Pancreas (tissue), 10 donors: ENCODE measurements around the gene ATP8A2. TPM values are rescaled to one million over a fixed set of nuclear protein-coding genes. Genes with fewer than 3 reads are reported as not detected.

Source experiments
- ATAC-seq, 4 donors: fragments of 200-7000 bp; cut with Tn5 transposase; one replicate each; pipeline versions ENCODE4 v1.8.0 to v1.9.1; 2020; ENCODE audit warnings: mild to moderate bottlenecking in 4 of 4, moderate library complexity in 4 of 4
- DNase-seq, 6 donors: peaks; one replicate each; pipeline ENCODE4 v3.0.0-alpha.2; 2020
- FAIRE-seq: peaks from 2 replicates; lab custom pipeline; 2012; peaks lifted over from hg19 to GRCh38; lab: Jason Lieb, UNC
- H3K27ac ChIP-seq, 4 donors: fragments of 200-600 bp; sonication (generic); 1 replicate in 3 of 4; 2 replicates in 1 of 4; pipeline versions ENCODE4 v1.5.0 to v1.8.0; 2020
- H3K27me3 ChIP-seq, 4 donors: fragments of 200-600 bp; one replicate each; pipeline ENCODE4 v1.8.0; 2021
- H3K36me3 ChIP-seq, 3 donors: fragments of 200-600 bp; sonication (generic) in 1 of 3; one replicate each; pipeline versions ENCODE4 v1.5.0 to v1.8.0; 2020 to 2021
- H3K4me1 ChIP-seq, 3 donors: fragments of 200-600 bp; one replicate each; pipeline ENCODE4 v1.8.0; 2021
- H3K4me3 ChIP-seq, 4 donors: fragments of 200-600 bp; sonication (generic) in 2 of 4; one replicate each; pipeline versions ENCODE4 v1.5.0 to v1.8.0; 2020 to 2021
- H3K9me3 ChIP-seq, 4 donors: fragments of 200-600 bp; one replicate each; pipeline ENCODE4 v1.8.0; 2021
- CTCF ChIP-seq, 4 donors: fragments of 200-600 bp; sonication (generic) in 3 of 4; IDR thresholded peaks; one replicate each; pipeline versions ENCODE4 v1.5.0 to v1.8.0; 2021; ENCODE audit warnings: antibody characterized with exemption in 4 of 4
- WGBS, 2 donors: extraction: QIAGEN DNeasy Blood & Tissue Kit; methylation state at CpG; one replicate each; pipeline ENCODE4 v1.1.7; 2013; 5-methylcytosine and 5-hydroxymethylcytosine counted together
- intact Hi-C, 3 donors: fragments of 100-400 bp; cut with DNase I; formaldehyde crosslinking; loops; one replicate each; pipeline versions ENCODE4 v1.11.1 to v1.14.2; 2022
- polyA plus RNA-seq, 2 donors: library from polyadenylated mRNA; stranded (reverse); fragments of 200-250 nt; gene quantifications; one replicate each; pipeline ENCODE4 v1.2.3, GENCODE V29; 2013
- total RNA-seq, 6 donors: library from RNA; stranded (reverse); fragmentation: NEBNext Ultra II Directional in 4 of 6; extraction: Animal tissue kit (Norgen Biotek cat#: 25700) in 4 of 6; gene quantifications; one replicate each; pipeline versions ENCODE4 v1.2.1 to v1.2.4, GENCODE V29; 2021 to 2023
- donor health status: healthy with polysubstance abuse.
- donor health status: DM: no; HTN: no; CAD: no; lungs with moderate emphysema.
- donor health status: DM: no; HTN: no; CAD: no.
- donor health status: control.
- donor health status: control.
- donor health status: Bipolar disorder and iron deficiency.
- donor health status: DM: yes; HTN: yes; CAD: no.
- donor health status: DM: no; HTN: no; CAD: no.
- donor health status: DM: no; HTN: no; CAD: no.
- donor health status: DM: yes; HTN: yes; CAD: no.

Gene ATP8A2
- total and polyA plus RNA-seq, 8 donors, result 0.04 to 0.28 (median 0.14) TPM

- no peak overlapping the region for H3K27ac ChIP-seq
- TF ChIP-seq CTCF (IDR thresholded peaks at IDR 0.05), result no peak
- intact Hi-C loops, result no loop called here
- H3K36me3 ChIP-seq, result no peaks in the 10 kb centered on the region
- FAIRE-seq (no peak), ATAC-seq (no peak), DNase-seq (no peak)
- 77 to 81% methylated on average over 7 of the region's 7 CpGs for WGBS, 2 donors
- H3K4me1 ChIP-seq, result no peaks in the 10 kb centered on the region
- H3K9me3 ChIP-seq, result no peaks in the 10 kb centered on the region
- no peak overlapping the region for H3K4me3 ChIP-seq
- H3K27me3 ChIP-seq, result no peaks in the 10 kb centered on the region
Measured at GRCh38 chr13:25630329-25630900, 258.6 kb downstream of the ATP8A2 start.

- H3K27ac ChIP-seq, result no peak overlapping the region
- 64 to 73% methylated on average over 8 of the region's 8 CpGs for WGBS, 2 donors
- no peak for ATAC-seq
Measured at GRCh38 chr13:25632166-25632888, 260.6 kb downstream of the ATP8A2 start.

GRCh38 chr13:25633093-25633492, 261.3 kb downstream of the ATP8A2 start:
- WGBS, 2 donors, result 38 to 56% methylated on average over 5 of the region's 5 CpGs
- intact Hi-C loops, result no loop called here
- ATAC-seq (no peak), DNase-seq (no peak), FAIRE-seq (no peak)
- Histone ChIP-seq H3K27me3 (no peaks in the 10 kb centered on the region), H3K4me1 (no peaks in the 10 kb centered on the region), H3K27ac (no peak overlapping the region), H3K9me3 (no peaks in the 10 kb centered on the region), H3K4me3 (no peak overlapping the region), H3K36me3 (no peaks in the 10 kb centered on the region)
- no peak for TF ChIP-seq CTCF (IDR thresholded peaks at IDR 0.05)

More at GRCh38 chr13:25632166-25632888, 260.6 kb downstream of the ATP8A2 start:
- no peaks in the 10 kb centered on the region for H3K4me1 ChIP-seq
- no peak overlapping the region for H3K4me3 ChIP-seq
- no peak for TF ChIP-seq CTCF (IDR thresholded peaks at IDR 0.05)
- no peaks in the 10 kb centered on the region for H3K9me3 ChIP-seq
- no peaks in the 10 kb centered on the region for H3K27me3 ChIP-seq
- intact Hi-C loops, result no loop called here
- no peaks in the 10 kb centered on the region for H3K36me3 ChIP-seq
- no peak for DNase-seq
- no peak for FAIRE-seq

GRCh38 chr13:25645681-25646080, 273.9 kb downstream of the ATP8A2 start:
- ATAC-seq (no peak), DNase-seq (no peak), FAIRE-seq (no peak)
- no peak overlapping the region for H3K27ac ChIP-seq
- H3K9me3 ChIP-seq, result no peaks in the 10 kb centered on the region
- intact Hi-C loops, result no loop called here
- no peak for TF ChIP-seq CTCF (IDR thresholded peaks at IDR 0.05)
- WGBS, 2 donors, result 73 to 93% methylated on average over 1 of the region's 1 CpG
- no peaks in the 10 kb centered on the region for H3K36me3 ChIP-seq
- no peaks in the 10 kb centered on the region for H3K4me1 ChIP-seq
- H3K4me3 ChIP-seq, result no peak overlapping the region
- no peaks in the 10 kb centered on the region for H3K27me3 ChIP-seq
